ENCODE results near the gene CHRNA4. TPM values are rescaled to one million over a fixed set of nuclear protein-coding genes. Genes with fewer than 3 reads are reported as not detected.

The CHRNA4 gene
- total RNA-seq, 1 donor from 2014 or later, result not detected

- Histone ChIP-seq H3K4me1 (peaks cover 12% of the 10 kb centered on the region), H3K36me3 (no peaks in the 10 kb centered on the region), H3K4me3 (no peak overlapping the region), H3K27me3 (ENCODE audit: low read depth) (peaks cover 37% of the 10 kb centered on the region), H3K9me3 (no peaks in the 10 kb centered on the region), H3K27ac (no peak overlapping the region)
- no peak for ATAC-seq
- no peak for TF ChIP-seq CTCF (IDR thresholded peaks at IDR 0.05)
- intact Hi-C loops (cut with DNase I), result no loop called here
- DNase-seq, result no peak
Observed at GRCh38 chr20:63317061-63317460, 44.1 kb downstream of the CHRNA4 start.

- Histone ChIP-seq H3K27ac (no peak overlapping the region), H3K27me3 (ENCODE audit: low read depth) (peaks cover 36% of the 10 kb centered on the region), H3K9me3 (no peaks in the 10 kb centered on the region), H3K36me3 (no peaks in the 10 kb centered on the region), H3K4me3 (no peak overlapping the region), H3K4me1 (peaks cover 12% of the 10 kb centered on the region)
- DNase-seq, result peak; percentile 30
- no peak for TF ChIP-seq CTCF (IDR thresholded peaks at IDR 0.05)
- intact Hi-C loops (cut with DNase I), result no loop called here
- no peak for ATAC-seq
Observed at GRCh38 chr20:63316502-63316921, 44.6 kb downstream of the CHRNA4 start.

GRCh38 chr20:63315731-63316491 is 45.2 kb downstream of the CHRNA4 start:
- H3K27me3 ChIP-seq (ENCODE audit: low read depth), result peaks cover 31% of the 10 kb centered on the region

GRCh38 chr20:63315240-63315689 is 45.9 kb downstream of the CHRNA4 start:
- no peak for TF ChIP-seq CTCF (IDR thresholded peaks at IDR 0.05)
- intact Hi-C loops (cut with DNase I), result no loop called here
- no peak overlapping the region for H3K4me3 ChIP-seq
- DNase-seq (peak; percentile 30), ATAC-seq (no peak)
- H3K4me1 ChIP-seq, result peaks cover 12% of the 10 kb centered on the region
- H3K27me3 ChIP-seq (ENCODE audit: low read depth), result peaks cover 27% of the 10 kb centered on the region
- no peaks in the 10 kb centered on the region for H3K9me3 ChIP-seq
- H3K36me3 ChIP-seq, result no peaks in the 10 kb centered on the region
- no peak overlapping the region for H3K27ac ChIP-seq

More at GRCh38 chr20:63315731-63316491, 45.2 kb downstream of the CHRNA4 start:
- Histone ChIP-seq H3K27ac (no peak overlapping the region), H3K36me3 (no peaks in the 10 kb centered on the region), H3K4me3 (no peak overlapping the region), H3K9me3 (no peaks in the 10 kb centered on the region), H3K4me1 (peaks cover 12% of the 10 kb centered on the region)
- intact Hi-C loops (cut with DNase I), result no loop called here
- ATAC-seq (no peak), DNase-seq (peak; percentile 36)
- no peak for TF ChIP-seq CTCF (IDR thresholded peaks at IDR 0.05)

GRCh38 chr20:63314566-63315239 is 46.4 kb downstream of the CHRNA4 start:
- Histone ChIP-seq H3K27me3 (ENCODE audit: low read depth) (peaks cover 26% of the 10 kb centered on the region), H3K36me3 (no peaks in the 10 kb centered on the region), H3K4me3 (no peak overlapping the region), H3K27ac (no peak overlapping the region), H3K9me3 (no peaks in the 10 kb centered on the region), H3K4me1 (peaks cover 13% of the 10 kb centered on the region)
- no peak for DNase-seq
- no peak for TF ChIP-seq CTCF (IDR thresholded peaks at IDR 0.05)
- intact Hi-C loops (cut with DNase I), result no loop called here
- ATAC-seq, result no peak

Measured in lower lobe of right lung (tissue), 2 donors.